OCI-LY1 (cell line): ENCODE measurements around the gene ABCC4.

Experiments used
- EZH2 ChIP-seq: fragments of 200-600 bp; sonication (generic), shearing (Covaris generic); IDR thresholded peaks from 2 replicates; pipeline ENCODE4 v1.8.0; 2017; ENCODE audit warnings: borderline replicate concordance, mixed run types, mild to moderate bottlenecking, antibody characterized with exemption, low read length, moderate library complexity, mixed read lengths
- TF ChIP-seq, protein P1 (sequence below): fragments of 200-600 bp; sonication (generic), shearing (Covaris generic); IDR thresholded peaks from 2 replicates; pipeline ENCODE4 v1.5.1; 2017; ENCODE audit warnings: mild to moderate bottlenecking, antibody characterized with exemption, low read length, moderate library complexity, mixed read lengths

DNA sequence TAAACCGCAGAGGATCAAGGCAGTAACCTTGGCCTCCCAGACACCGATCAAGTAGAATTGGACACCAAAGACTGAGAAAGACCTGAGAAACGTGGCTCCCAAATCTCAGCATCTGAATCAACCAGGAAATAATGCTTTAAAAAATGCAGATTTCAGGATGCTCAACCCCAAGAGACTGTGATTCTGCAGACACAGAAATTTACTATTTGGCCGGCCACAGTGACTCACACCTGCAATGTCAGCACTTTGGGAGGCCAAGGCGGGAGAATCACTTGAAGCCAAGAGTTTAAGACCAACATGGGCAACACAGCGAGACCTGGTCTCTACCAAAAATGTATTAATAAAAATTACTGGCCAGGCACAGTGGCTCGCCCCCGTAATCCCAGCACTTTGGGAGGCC, 6.2 kb downstream of the ABCC4 start:
- no peak for TF ChIP-seq EZH2
- TF ChIP-seq, protein P1, sequence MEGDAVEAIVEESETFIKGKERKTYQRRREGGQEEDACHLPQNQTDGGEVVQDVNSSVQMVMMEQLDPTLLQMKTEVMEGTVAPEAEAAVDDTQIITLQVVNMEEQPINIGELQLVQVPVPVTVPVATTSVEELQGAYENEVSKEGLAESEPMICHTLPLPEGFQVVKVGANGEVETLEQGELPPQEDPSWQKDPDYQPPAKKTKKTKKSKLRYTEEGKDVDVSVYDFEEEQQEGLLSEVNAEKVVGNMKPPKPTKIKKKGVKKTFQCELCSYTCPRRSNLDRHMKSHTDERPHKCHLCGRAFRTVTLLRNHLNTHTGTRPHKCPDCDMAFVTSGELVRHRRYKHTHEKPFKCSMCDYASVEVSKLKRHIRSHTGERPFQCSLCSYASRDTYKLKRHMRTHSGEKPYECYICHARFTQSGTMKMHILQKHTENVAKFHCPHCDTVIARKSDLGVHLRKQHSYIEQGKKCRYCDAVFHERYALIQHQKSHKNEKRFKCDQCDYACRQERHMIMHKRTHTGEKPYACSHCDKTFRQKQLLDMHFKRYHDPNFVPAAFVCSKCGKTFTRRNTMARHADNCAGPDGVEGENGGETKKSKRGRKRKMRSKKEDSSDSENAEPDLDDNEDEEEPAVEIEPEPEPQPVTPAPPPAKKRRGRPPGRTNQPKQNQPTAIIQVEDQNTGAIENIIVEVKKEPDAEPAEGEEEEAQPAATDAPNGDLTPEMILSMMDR = no peak
